HG03575 (cell line): Measurements from ENCODE around the gene GUCA2A.

Source experiments
- ATAC-seq: cut with Tn5 transposase; IDR thresholded peaks from one replicate; pipeline ENCODE4 v1.9.1; 2021; ENCODE audit not compliant: unreplicated experiment, insufficient number of reproducible peaks, low FRiP score; ENCODE audit errors: extremely low read depth

Gene GUCA2A

GRCh38 chr1:42179275-42179674, 14.7 kb upstream of the GUCA2A start:
- ATAC-seq: no peak

- no peak for ATAC-seq
Observed at GRCh38 chr1:42178249-42178648, 13.7 kb upstream of the GUCA2A start.

GRCh38 chr1:42177541-42177981, 13.0 kb upstream of the GUCA2A start:
- ATAC-seq: no peak

GRCh38 chr1:42176902-42177519, 12.5 kb upstream of the GUCA2A start:
- ATAC-seq: no peak

- ATAC-seq: no peak
Observed at GRCh38 chr1:42175314-42176054, 10.9 kb upstream of the GUCA2A start.

- ATAC-seq: no peak
Observed at GRCh38 chr1:42173961-42174735, 9.6 kb upstream of the GUCA2A start.

GRCh38 chr1:42173155-42173933, 8.8 kb upstream of the GUCA2A start:
- ATAC-seq: no peak

GRCh38 chr1:42172381-42173133, 8.0 kb upstream of the GUCA2A start:
- ATAC-seq: no peak

- ATAC-seq: no peak
Observed at GRCh38 chr1:42171679-42172266, 7.2 kb upstream of the GUCA2A start.

GRCh38 chr1:42170779-42171621, 6.5 kb upstream of the GUCA2A start:
- ATAC-seq: no peak

GRCh38 chr1:42168763-42169162, 4.2 kb upstream of the GUCA2A start:
- ATAC-seq: no peak

GRCh38 chr1:42168391-42168670, 3.8 kb upstream of the GUCA2A start:
- ATAC-seq: no peak

- ATAC-seq: no peak
Observed at GRCh38 chr1:42167611-42168390, 3.3 kb upstream of the GUCA2A start.

- no peak for ATAC-seq
Observed at GRCh38 chr1:42165511-42166210, 1.1 kb upstream of the GUCA2A start.

GRCh38 chr1:42163536-42164503, 725 bp downstream of the GUCA2A start:
- ATAC-seq: no peak
